ENCODE measurements around the gene ARL6.
A peak's percentile ranks its signal among the peaks of the same experiment; 100 is the strongest.

Gene ARL6, protein sequence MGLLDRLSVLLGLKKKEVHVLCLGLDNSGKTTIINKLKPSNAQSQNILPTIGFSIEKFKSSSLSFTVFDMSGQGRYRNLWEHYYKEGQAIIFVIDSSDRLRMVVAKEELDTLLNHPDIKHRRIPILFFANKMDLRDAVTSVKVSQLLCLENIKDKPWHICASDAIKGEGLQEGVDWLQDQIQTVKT

DNA sequence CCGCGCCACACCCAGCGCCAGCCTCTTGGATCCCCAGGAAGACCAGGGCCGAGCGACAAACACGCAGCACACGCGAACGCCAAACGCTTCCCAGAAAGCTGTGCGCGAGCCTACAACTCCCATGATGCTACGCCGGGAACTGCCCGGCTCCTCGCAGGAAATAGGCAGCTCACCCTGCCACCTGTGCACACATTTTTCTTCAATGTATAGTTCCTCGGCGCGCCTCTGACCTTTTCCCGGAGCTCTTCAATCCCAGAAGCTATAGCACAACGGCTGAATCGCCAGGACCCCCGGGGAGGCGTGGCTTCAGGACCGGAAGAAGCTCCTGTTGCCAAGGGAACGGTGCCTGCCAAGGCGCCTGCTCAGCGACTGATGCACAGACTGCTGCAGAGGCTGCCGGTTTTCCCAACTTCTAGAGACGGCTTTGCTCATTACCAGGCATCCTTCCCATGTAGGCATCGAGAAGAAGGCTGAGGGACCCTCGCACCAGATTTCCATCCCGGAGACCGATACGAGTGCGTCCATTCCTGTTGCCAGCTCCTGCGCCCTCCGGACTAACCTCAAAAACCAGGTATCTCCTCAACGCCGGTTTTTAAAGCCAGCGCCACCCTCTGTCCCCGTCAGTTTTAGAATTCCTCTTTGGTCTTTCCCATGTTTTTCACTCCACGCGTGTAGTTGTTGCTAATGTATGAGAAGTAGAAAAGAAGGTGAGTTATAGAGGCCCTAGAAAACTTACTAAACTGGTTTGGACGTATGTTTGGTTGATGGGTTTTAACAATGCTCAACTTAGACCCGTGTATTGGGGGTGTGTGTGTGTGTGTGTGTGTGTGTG lies at the start of gene ARL6:
Gene ARL6, plus strand, starts transcription at position 352 of the 832 bp plus-strand sequence. CDS start 3,350 bp downstream, outside the sequence.
- DNase-seq (ENCODE audit: low spot score) = peak; percentile 92

DNA sequence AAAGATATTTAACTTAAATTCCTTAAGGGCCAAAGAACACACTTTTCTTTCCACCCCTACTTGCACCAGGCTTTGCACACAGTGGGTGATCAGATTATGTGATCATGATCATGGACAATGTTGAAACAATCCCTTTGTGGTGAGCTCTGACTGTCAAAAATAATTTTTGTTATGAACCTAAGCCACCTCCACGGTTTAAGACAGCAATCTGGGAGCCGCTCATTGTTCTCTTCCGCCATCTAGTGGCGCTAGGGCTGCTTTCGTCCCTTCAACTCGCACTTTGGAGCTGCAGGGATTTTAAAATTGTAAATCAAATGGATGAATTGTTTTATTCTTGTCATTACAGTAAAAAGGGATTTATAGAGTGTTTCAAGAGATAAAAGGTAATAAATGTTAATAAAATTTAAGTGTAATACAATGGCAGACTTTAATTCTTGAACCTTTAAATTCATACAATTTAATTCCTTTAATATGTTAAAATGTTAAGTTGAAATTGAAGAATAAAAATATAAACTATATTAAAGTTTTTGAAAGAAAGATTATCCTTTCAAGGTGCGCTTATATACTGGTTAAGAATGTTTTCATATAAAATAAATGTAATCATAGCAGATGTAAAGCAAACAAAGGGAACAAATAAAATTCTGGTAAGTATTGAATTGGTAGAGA lies 45.3 kb upstream of the ARL6 start:
- DNase-seq (ENCODE audit: low spot score) = peak; percentile 85

DNA sequence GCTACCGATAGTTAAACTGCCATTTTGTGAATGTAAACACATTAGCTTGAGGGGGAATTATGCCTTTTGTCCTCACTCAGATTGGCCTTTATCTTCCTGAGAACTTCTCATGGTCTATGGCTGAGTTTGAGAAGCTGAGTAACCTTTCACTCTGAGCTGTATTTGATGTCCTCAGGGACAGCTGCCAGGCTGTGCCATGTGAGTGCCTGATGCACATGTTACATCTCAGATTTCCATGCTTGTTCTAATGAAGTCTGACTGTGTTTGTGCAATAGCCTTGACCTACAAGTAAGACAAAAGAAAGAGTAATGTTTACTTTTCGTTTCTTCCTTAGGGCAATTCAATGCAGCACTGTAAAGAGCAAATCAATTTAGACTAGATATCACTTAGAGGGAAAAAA lies 44.1 kb upstream of the ARL6 start:
- DNase-seq (ENCODE audit: low spot score) = no peak

DNA sequence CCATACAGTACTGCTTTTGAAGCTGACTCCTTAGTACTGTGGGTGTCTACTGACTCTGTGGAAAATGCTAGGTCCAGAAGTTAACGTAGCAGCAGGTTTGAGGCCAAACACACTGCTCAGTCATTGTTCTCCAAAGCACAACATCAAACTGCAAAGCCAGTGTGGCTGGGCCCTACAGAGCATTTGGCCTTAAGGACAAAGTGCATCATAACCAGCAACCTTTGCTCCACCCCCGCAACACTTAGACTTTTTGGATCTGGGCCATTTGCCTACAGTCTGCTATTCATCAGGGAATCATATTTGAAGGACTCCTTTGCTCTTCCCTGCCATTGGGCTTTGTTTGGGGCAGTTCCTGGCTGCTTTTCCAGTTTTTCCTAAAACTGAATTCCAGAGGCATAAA lies 43.1 kb upstream of the ARL6 start:
- no peak for DNase-seq (ENCODE audit: low spot score)

DNA sequence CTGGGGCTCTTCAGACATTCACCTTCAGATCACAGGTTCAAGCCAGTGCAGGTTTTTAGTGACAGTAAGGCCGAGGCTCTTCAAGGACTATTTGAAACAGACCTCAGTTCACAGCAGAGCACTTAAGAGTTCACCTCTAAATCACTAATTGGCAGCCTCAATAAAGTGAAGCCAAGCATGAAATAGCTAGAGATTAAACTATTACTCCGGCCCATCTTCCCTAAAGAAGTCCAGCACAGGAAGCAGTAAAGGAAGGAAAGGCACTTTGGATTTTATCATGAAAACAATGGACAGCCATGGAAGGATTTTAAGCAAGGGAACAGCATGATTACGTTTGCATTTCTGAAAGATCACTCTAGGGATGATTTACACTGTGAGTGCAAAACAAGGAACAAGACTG lies 27.6 kb upstream of the ARL6 start:
- DNase-seq (ENCODE audit: low spot score) = no peak

DNA sequence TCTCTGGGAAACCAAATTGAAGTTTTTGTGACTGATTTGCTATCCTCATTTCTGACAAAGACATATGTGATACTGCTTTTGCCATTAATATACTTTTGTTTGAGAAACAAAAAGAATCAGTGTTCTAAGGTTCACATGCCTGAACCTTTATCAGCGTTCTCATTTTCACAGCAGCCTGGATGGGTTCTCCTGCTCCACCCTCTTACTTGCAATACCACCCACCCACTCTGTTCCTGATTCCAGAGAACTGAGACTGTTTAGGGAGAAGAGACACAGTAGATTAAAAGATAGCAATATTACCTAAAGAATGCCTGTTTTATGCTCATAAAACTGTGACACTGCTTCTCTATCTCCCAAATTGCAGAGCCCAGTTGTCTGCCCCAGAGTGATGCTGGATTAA lies 25.8 kb upstream of the ARL6 start:
- DNase-seq (ENCODE audit: low spot score) = no peak

DNA sequence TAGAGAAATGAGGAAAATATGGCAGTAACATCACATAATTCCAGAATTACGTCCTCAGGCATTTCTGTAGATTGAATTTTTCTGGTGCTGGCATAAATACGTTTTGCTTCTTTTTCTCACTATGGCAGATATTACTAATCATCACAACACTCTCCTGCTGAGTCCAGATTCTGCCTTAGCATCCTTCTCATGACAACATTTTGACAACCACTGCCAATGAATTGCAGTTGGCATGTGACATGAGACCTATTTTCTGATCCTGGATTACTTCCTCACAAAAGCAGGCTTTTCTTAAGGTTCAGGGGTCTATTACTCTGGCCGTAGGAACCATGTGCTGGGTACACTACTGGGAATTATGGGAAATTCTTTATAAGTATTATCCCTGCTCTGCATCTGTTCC lies 22.5 kb upstream of the ARL6 start:
- no peak for DNase-seq (ENCODE audit: low spot score)

DNA sequence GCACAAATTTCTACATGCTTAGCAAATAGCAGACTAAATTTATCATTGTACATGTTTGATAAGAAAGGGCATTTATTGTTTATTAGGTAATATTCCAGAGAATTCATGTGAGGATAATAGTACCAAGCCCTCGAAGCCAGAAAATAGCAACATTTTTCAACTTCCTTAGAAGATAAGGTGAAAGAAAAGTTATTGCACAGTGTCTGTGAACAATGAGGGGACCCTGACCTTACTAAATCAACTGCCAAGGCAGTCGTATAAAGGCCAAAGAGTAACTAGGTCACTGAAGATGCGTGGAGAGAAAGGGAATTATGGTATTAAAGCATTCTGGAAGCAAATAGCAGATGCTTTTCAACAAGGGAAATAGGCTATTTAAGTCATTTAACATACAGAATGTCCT lies 20.3 kb upstream of the ARL6 start:
- no peak for DNase-seq (ENCODE audit: low spot score)

DNA sequence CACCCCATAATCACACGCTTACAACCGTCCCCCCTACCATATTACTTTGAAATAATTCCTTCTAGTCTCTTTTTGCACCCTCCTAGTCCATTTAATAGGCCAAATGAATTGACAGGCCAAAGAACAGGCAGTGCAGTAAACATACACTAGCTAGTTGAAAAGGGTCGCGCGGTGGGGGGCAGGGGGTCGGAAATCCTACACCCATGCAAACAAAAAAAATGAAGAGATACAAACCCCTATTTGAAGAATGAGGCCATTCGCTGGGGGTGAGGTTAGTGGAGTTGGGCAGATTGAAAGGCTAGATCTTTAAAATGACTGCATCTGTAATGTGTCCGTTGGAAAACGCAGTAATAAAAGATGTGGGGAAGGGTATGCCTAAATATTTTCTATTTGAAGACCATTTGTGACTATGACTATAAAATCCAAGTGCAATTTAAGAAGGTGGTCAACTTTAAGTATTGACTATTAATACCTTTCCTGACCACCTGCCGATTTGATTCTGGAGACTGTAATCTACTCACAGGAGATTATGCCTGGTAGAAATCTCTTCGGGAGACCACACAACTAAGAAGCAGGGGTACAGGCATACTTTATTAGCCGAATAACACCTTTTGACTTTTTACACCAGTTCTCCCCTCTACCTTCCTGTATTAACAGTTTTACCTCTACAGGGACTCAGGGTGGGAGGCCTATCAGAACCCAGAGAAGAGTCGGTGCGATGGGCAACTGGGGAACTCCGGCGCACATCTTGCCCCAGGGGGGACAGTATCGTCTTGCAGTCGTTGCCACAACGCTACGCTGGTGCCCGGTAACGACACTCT lies 762 bp upstream of the ARL6 start:
- no peak for DNase-seq (ENCODE audit: low spot score)

DNA sequence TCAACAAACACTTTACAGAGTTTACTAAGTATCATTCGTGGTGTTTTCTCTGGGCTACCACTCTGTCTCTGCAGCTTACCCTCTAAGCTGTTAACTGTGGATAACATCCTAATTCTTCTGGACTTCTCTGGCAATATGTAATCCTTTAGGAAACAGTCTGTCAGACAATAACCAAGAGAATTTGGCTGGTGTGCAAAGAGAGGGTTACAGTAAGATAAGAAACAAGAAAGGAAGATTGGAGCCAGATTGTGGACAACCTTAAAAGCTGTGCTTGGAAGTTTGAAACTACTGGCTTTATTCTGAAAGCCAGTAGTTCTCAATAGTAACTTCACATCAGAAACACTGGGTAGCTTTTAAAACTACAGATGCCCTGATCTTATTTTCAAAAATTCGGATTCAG lies 778 bp downstream of the ARL6 start:
- DNase-seq (ENCODE audit: low spot score) = peak; percentile 18

DNA sequence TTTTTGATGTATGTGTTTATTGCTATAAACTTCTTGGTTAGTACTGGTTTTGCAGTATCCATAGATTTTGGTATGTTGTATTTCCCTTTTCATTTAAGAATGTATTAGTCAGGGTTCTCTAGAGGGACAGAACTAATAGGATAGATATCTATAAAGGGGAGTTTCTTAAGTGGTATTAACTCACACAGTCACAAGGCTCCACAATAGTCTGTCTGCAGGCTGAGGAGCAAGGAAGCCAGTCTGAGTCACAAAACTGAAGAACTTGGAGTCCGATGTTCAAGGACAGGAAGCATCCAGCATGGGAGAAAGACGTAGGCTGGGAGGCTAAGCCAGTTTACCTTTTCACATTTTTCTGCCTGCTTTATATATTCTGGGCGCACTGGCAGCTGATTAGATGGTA lies 8.4 kb downstream of the ARL6 start:
- no peak for DNase-seq (ENCODE audit: low spot score)

DNA sequence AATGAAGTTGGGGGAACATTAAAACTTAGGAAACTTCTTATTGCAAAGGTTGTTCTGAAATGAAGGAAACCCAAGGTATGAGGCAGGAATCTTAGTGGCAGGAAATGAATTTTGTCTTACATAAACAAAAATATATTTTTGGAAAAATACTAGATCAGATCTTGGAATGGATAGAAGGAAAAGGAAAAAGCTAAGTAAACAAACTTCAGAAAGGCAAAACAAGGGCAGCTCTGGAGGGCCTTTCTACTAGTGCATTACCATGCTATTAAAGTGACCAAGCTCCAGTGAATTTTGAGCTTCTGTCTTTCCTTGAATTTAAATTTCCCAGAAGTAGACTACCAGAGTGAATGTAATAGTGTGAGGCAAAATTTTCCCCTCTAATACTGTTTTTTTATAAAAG lies 13.6 kb downstream of the ARL6 start:
- DNase-seq (ENCODE audit: low spot score) = no peak

DNA sequence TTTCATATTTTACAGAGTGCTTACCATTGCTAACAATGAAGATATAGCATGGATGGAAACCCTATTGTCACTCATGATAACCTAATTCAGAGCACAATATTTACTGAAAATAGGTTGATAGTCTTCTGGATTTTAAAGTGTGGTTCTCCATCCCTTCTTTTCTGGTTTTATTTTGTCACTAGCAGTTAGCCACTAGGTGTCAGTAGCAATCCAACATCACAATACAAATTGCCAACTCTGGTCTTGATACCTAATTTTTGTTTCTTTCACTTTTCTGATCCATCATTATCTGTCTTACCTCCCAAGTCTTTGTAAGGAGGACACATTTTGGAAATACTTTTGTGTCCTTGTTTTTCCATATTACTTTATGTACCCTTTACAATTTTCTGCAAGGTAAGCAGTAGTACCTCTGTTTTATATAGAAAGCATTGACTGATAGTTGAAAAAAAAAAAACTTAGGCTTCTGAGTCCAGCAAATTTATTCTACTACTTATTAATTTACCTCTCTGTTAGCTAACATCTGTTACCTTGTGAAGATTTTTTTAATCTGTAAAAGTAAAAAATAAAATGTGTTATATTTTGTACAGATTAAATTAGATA lies 29.0 kb downstream of the ARL6 start:
- peak; percentile 55 for DNase-seq (ENCODE audit: low spot score)

DNA sequence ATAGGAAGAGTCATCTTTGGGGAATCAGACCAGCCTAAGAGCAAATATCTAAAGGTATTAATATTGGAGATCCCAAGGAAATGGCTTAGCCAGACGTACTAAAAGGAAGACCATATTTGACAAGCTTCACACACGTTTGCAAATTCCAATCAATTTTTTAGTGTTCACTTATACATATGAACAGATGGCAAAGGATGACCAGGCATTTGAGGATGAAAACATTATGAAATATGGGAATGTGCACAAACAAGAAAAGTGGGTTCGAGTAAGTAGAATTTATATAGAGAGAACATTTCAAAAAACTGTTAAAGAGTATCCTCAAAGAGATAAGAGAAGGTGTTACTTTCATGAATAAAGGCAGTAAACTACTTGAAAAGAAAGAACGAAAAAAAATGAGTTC lies 31.4 kb downstream of the ARL6 start:
- no peak for DNase-seq (ENCODE audit: low spot score)

DNA sequence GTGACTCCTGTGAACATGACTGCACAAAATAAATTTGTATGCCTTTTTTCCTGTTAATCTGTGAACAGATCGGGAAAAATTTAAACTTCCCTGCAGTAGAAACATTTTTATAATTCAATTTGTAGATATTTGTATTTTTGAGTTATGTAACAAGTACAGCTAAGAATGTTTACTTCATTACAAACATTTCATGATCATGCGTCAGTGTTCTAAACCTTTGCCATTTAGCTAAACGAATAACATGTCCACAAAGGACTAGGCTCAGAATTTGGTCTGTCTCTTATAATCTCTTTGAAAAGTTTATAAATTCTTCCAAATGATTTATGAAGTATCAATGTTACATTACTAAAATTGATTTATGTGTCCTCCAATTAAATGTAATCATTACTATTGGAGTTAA lies 39.9 kb downstream of the ARL6 start:
- no peak for DNase-seq (ENCODE audit: low spot score)

DNA sequence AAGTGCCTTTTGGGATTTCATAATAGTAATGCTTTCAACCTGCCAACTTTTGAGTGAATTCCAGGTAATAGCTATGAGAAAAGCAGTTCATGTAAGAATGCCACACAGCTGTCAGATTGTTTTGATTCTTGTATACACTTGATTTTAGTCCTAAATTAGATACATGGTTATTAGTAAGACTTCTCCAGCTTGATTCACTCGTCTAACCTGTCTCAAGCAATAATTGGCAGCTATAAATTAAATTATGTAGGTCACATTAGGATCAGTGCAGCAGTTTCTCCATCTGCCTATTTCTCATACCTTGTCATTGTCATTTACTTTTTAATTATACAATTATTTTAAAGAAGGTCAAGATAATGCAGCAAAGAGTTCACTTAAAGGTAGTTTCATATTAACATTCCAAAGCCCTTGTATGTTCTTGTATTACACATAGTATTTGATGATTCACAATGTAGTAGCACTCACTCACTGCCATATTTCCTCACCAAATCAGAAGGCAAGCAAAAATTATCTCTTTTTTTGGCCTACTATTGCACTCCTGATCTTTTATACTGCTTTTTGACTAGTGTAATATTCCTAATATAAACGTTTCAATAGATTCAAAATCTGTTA lies 46.3 kb downstream of the ARL6 start:
- no peak for DNase-seq (ENCODE audit: low spot score)

DNA sequence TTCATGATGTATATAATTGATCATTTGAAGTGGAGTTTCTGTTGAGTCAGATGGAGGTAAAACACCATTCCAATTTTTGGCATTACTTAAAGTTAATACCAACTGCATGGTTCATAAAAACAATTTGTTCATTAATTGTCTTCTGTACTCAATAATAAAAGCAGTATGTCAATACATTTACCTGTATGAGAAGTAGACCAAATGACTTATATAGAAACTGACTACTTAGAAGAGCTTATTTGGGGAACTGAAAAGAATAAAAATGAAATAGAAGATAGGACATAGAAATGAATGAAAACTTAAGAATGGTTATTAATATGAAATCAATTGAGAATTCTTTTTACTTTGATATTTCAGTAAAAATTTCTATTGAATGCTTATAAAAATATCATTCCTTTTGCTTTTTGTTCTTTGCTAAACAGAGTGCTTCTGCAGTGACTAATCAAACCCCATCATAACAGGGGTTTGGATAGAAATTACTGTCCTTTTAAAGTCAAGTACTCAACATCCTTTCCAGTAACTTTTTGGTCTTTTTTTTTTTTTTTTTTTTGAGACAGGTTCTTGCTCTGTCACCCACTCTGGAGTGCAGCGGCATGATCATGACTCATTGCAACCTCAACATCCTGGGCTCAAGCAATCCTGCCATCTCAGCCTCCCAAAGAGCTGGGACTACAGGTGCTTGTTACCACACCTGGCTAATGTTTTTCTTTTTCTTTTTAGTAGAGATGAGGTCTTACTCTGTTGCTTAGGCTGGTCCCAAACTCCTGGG lies 50.8 kb downstream of the ARL6 start:
- DNase-seq (ENCODE audit: low spot score) = no peak

DNA sequence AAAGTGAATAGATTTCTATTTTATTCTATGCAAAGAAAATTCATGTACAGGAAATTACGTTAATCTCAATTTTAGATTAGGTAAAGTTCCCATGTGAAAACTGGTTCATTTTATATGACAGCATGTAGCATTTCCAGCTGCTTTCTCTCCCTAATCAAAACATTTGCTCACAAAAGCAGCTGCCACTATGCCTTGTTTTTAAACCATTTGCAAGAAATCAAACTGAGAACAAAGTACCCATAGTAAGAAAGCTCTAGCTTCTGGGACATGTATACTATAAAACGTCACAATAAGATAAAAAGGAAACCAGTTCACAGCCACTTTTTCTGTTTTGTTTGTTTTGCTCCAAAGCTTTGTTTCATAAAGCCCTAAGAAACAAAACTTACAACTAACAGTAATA lies 52.3 kb downstream of the ARL6 start:
- DNase-seq (ENCODE audit: low spot score) = no peak

DNA sequence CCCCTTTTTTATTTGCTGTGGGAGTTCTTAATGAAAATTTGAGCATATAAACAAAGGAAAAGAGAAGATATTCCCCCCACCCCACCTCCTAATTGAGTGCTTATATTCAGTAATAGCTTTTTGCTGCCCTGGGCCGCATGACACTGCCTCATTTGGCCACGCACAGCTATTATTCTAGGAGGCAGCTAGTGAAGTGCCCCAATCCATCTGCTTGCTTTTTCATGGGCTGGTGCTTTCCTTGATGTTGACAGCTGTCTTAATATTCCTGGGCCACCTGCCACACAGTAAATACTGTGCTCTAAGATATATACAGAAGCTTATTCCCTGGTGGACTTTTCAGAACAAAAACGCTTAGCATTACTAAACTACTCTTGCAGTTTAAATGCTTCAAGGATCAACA lies 53.4 kb downstream of the ARL6 start:
- DNase-seq (ENCODE audit: low spot score) = no peak

DNA sequence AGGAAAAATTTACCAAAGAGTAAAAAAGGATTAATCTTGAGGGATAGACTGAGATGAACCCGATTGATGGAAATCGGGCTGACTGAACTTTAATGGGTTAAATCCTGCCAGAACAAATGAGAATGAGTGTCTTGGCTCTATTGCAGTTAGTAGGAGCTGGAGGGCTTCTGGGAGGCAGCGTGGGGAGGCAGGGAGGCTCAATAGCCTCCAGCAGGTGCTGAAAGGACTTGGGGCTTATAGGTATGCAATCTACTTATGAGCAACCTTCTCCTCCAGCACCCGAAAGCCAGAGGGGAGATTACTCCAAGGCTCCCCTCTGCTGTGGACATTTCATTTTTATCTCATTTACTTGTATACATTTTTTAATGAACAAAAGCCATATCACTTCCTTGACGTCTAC lies 56.2 kb downstream of the ARL6 start:
- no peak for DNase-seq (ENCODE audit: low spot score)

DNA sequence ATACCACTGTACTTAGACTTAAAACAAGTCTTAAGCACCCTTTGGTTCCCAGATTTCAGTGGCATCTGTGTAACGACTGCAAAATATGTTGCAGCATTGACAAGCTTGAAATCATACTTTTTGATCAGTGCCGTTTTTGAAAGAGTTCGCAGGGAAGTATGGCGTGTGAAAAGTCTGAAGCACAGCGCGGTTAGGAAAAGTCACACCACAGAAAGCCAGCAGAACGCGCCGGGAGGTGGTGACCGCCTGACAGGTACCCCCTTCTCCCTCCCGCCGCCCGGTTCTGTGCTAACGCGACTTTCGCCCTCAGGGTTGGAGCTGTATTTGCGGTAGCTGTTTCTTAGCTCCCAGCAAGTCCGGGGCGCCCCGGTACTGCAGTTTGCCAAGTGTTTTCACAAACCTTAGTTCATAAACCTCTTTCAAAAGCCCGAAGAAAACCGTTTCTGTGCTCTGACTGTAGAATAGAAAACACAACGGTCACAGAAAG lies 56.8 kb downstream of the ARL6 start:
- peak; percentile 39 for DNase-seq (ENCODE audit: low spot score)

Data from cerebellar cortex (tissue), 1 donor.